Spinal cord (tissue), 4 donors: ENCODE measurements around the gene KRT81. TPM values are rescaled to one million over a fixed set of nuclear protein-coding genes. Genes with fewer than 3 reads are reported as not detected.

ENCODE experiments used
- polyA plus RNA-seq, 2 donors: library from polyadenylated mRNA; unstranded; fragments of 120-200 nt; gene quantifications; one replicate each; pipeline ENCODE4 v1.2.1, GENCODE V29; 2013; ENCODE audit not compliant: insufficient read length in 2 of 2
- total RNA-seq, 2 donors: library from RNA; depleted of rRNA in 1 of 2; stranded (reverse); fragments of 120-200 nt in 1 of 2; fragments of >200 nt in 1 of 2; gene quantifications; one replicate each; pipeline versions ENCODE4 v1.2.3 to v1.2.4, GENCODE V29; 2013 to 2014

KRT81 gene
- total and polyA plus RNA-seq, 4 donors, result 0.15 to 0.55 (median 0.17) TPM; not detected in 1

Other genes with a start within 250 kb of the KRT81 start
- 10 to 100 TPM; 24.5 to 55.6 TPM for gene NR4A1, start 240.1 kb downstream of the KRT81 start, total RNA-seq
- 10 to 100 TPM; 21.2 to 96.6 TPM for gene NR4A1, start 240.1 kb downstream of the KRT81 start, polyA plus RNA-seq
- gene ATG101, start 221.6 kb downstream of the KRT81 start, total RNA-seq, result 10 to 100 TPM; 19.7 to 35.8 TPM
- gene ATG101, start 221.6 kb downstream of the KRT81 start, polyA plus RNA-seq, result 10 to 100 TPM; 31.6 to 37.8 TPM
- gene SMIM41, start 211.8 kb downstream of the KRT81 start, total RNA-seq, result under 1 TPM; 0.33 to 0.59 TPM
- under 1 TPM; 0.23 to 0.79 TPM for gene SMIM41, start 211.8 kb downstream of the KRT81 start, polyA plus RNA-seq
- not detected for gene KRT80, start 99.5 kb downstream of the KRT81 start, total RNA-seq
- gene KRT80, start 99.5 kb downstream of the KRT81 start, polyA plus RNA-seq, result under 1 TPM in 1 of 2 donors, not detected in 1; 0.12 TPM
- gene KRT7, start 58.3 kb downstream of the KRT81 start, total RNA-seq, result under 1 TPM in 1 of 2 donors, not detected in 1; 0.33 TPM
- 1 to 10 TPM in 1 of 2 donors, under 1 TPM in 1; 0.63 to 1.2 TPM for gene KRT7, start 58.3 kb downstream of the KRT81 start, polyA plus RNA-seq
- gene KRT86, start 16.9 kb downstream of the KRT81 start, total RNA-seq, result under 1 TPM; 0.10 to 0.11 TPM
- gene KRT86, start 16.9 kb downstream of the KRT81 start, polyA plus RNA-seq, result under 1 TPM; 0.65 to 0.73 TPM
- not detected for gene KRT83, start 29.9 kb upstream of the KRT81 start, total RNA-seq
- gene KRT83, start 29.9 kb upstream of the KRT81 start, polyA plus RNA-seq, result not detected
- not detected for gene KRT85, start 75.9 kb upstream of the KRT81 start, total RNA-seq
- gene KRT85, start 75.9 kb upstream of the KRT81 start, polyA plus RNA-seq, result not detected
- gene KRT84, start 94.1 kb upstream of the KRT81 start, total RNA-seq, result not detected
- gene KRT84, start 94.1 kb upstream of the KRT81 start, polyA plus RNA-seq, result not detected
- gene KRT82, start 114.8 kb upstream of the KRT81 start, total RNA-seq, result not detected
- not detected for gene KRT82, start 114.8 kb upstream of the KRT81 start, polyA plus RNA-seq
- under 1 TPM in 1 of 2 donors, not detected in 1; 0.06 TPM for gene KRT75, start 142.8 kb upstream of the KRT81 start, total RNA-seq
- gene KRT75, start 142.8 kb upstream of the KRT81 start, polyA plus RNA-seq, result under 1 TPM in 1 of 2 donors, not detected in 1; 0.12 TPM
- gene KRT6B, start 160.6 kb upstream of the KRT81 start, total RNA-seq, result not detected
- gene KRT6B, start 160.6 kb upstream of the KRT81 start, polyA plus RNA-seq, result not detected
- gene KRT6C, start 182.3 kb upstream of the KRT81 start, total RNA-seq, result not detected
- gene KRT6C, start 182.3 kb upstream of the KRT81 start, polyA plus RNA-seq, result not detected
- not detected for gene KRT6A, start 201.7 kb upstream of the KRT81 start, total RNA-seq
- not detected for gene KRT6A, start 201.7 kb upstream of the KRT81 start, polyA plus RNA-seq
- gene KRT5, start 228.9 kb upstream of the KRT81 start, total RNA-seq, result under 1 TPM in 1 of 2 donors, not detected in 1; 0.99 TPM
- gene KRT5, start 228.9 kb upstream of the KRT81 start, polyA plus RNA-seq, result under 1 TPM; 0.27 to 0.68 TPM